Neural progenitor cell (in vitro differentiated cells): ENCODE results near the gene CD151.

Experiments
- EZH2 ChIP-seq: fragments of 200-600 bp; sonication (generic); IDR thresholded peaks from 2 replicates; pipeline ENCODE4 v1.6.1; 2017; ENCODE audit warnings: antibody characterized with exemption, mild to moderate bottlenecking, moderate library complexity
- EZH2phosphoT487 ChIP-seq: fragments of 200-600 bp; sonication (generic); IDR thresholded peaks from 2 replicates; pipeline ENCODE4 v1.6.1; 2017; ENCODE audit warnings: antibody characterized with exemption
- TF ChIP-seq, protein P1 (sequence below): fragments of 200-600 bp; sonication (generic); IDR thresholded peaks from 2 replicates; pipeline ENCODE4 v1.5.1; 2017; ENCODE audit warnings: antibody characterized with exemption, mild to moderate bottlenecking

DNA sequence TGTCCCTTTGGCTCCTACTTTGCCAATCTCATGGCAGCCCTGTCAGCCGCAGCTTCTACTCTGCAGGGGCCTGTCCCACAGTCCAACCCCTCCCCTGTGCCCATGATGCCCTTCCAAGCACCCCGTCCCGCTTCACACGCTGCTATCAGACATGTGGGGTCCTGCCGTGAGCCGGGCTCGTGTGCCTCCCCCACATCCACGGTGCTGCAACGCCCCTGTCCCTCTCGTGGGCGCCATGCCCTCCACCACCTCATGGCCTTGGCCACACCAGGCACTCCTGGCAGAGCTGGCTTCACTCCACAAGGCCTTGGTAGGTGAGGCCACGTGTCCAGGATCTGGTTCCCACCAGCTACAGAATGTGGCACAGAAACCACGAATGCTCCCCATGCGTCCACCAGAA, 54.8 kb downstream of the CD151 start:
- TF ChIP-seq, protein P1, sequence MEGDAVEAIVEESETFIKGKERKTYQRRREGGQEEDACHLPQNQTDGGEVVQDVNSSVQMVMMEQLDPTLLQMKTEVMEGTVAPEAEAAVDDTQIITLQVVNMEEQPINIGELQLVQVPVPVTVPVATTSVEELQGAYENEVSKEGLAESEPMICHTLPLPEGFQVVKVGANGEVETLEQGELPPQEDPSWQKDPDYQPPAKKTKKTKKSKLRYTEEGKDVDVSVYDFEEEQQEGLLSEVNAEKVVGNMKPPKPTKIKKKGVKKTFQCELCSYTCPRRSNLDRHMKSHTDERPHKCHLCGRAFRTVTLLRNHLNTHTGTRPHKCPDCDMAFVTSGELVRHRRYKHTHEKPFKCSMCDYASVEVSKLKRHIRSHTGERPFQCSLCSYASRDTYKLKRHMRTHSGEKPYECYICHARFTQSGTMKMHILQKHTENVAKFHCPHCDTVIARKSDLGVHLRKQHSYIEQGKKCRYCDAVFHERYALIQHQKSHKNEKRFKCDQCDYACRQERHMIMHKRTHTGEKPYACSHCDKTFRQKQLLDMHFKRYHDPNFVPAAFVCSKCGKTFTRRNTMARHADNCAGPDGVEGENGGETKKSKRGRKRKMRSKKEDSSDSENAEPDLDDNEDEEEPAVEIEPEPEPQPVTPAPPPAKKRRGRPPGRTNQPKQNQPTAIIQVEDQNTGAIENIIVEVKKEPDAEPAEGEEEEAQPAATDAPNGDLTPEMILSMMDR: no peak
- TF ChIP-seq EZH2phosphoT487: no peak
- no peak for TF ChIP-seq EZH2
